WTC11 (cell line): ENCODE data around the gene SELENOV. TPM values are rescaled to one million over a fixed set of nuclear protein-coding genes. Genes with fewer than 3 reads are reported as not detected.

Experiments
- ATAC-seq: fragments of 200-7000 bp; cut with Tn5 transposase; 2 replicates; pipeline ENCODE4 v1.10.0; 2021; ENCODE audit warnings: mild to moderate bottlenecking, moderate library complexity
- CTCF ChIA-PET: fragments of 300-600 bp; sonication (Branson Sonifier 250); formaldehyde crosslinking; loops from one replicate; lab custom pipeline; 2021; ENCODE audit warnings: antibody characterized with exemption; lab: Charles Lee
- POLR2A ChIA-PET: fragments of 350-600 bp; sonication (Branson Sonifier 250); formaldehyde crosslinking; loops from one replicate; lab custom pipeline; 2021; ENCODE audit warnings: antibody characterized with exemption; lab: Charles Lee
- DNase-seq: peaks from one replicate; pipeline ENCODE4 v3.0.0; 2021; ENCODE audit warnings: low spot score
- H3K27ac Mint-ChIP-seq: 2 replicates; pipeline ENCODE4 v1.8.0; 2021; ENCODE audit warnings: mixed read lengths
- H3K27me3 Mint-ChIP-seq: 2 replicates; pipeline ENCODE4 v1.8.0; 2021; ENCODE audit warnings: low read depth, mild to moderate bottlenecking, moderate library complexity, mixed read lengths
- H3K36me3 Mint-ChIP-seq: 2 replicates; pipeline ENCODE4 v1.8.0; 2021; ENCODE audit warnings: mixed read lengths
- H3K4me1 Mint-ChIP-seq: 2 replicates; pipeline ENCODE4 v1.8.0; 2022; ENCODE audit warnings: mixed read lengths
- H3K4me3 Mint-ChIP-seq: 2 replicates; pipeline ENCODE4 v1.8.0; 2021; ENCODE audit warnings: mild to moderate bottlenecking, moderate library complexity, mixed read lengths
- H3K9me3 Mint-ChIP-seq: 2 replicates; pipeline ENCODE4 v1.8.0; 2021; ENCODE audit warnings: mixed read lengths
- AFF4 ChIP-seq: sonication (generic); formaldehyde crosslinking; IDR thresholded peaks from 2 replicates; pipeline ENCODE4 v1.8.1; 2023; ENCODE audit warnings: mild to moderate bottlenecking, missing genetic modification reagents, borderline replicate concordance
- ATF2 ChIP-seq: sonication (generic); formaldehyde crosslinking; IDR thresholded peaks from 2 replicates; pipeline ENCODE4 v1.8.1; 2022; ENCODE audit warnings: low read depth, missing genetic modification reagents, borderline replicate concordance
- E2F1 ChIP-seq: sonication (generic); formaldehyde crosslinking; IDR thresholded peaks from 2 replicates; pipeline ENCODE4 v1.8.0; 2022; ENCODE audit warnings: mild to moderate bottlenecking, missing genetic modification reagents
- EMX1 ChIP-seq: fragments of 250-450 bp; sonication (Bioruptor Pico); IDR thresholded peaks from 2 replicates; pipeline ENCODE4 v1.8.0; 2021; ENCODE audit warnings: mild to moderate bottlenecking
- ERG ChIP-seq: fragments of 250-450 bp; sonication (Bioruptor Pico); IDR thresholded peaks from 2 replicates; pipeline ENCODE4 v1.8.0; 2021; ENCODE audit warnings: mild to moderate bottlenecking
- FOXP4 ChIP-seq: sonication (generic); formaldehyde crosslinking; IDR thresholded peaks from 2 replicates; pipeline ENCODE4 v1.8.0; 2022; ENCODE audit warnings: mild to moderate bottlenecking, missing genetic modification reagents
- GABPB1 ChIP-seq: sonication (generic); formaldehyde crosslinking; IDR thresholded peaks from 2 replicates; pipeline ENCODE4 v1.8.1; 2023; ENCODE audit warnings: mild to moderate bottlenecking, missing genetic modification reagents
- IRF2 ChIP-seq: sonication (generic); formaldehyde crosslinking; IDR thresholded peaks from 2 replicates; pipeline ENCODE4 v1.8.0; 2022; ENCODE audit warnings: low read depth, missing genetic modification reagents, borderline replicate concordance
- MAX ChIP-seq: sonication (generic); formaldehyde crosslinking; IDR thresholded peaks from 2 replicates; pipeline ENCODE4 v1.8.0; 2022; ENCODE audit warnings: mild to moderate bottlenecking, missing genetic modification reagents
- MLX ChIP-seq: sonication (generic); formaldehyde crosslinking; IDR thresholded peaks from 2 replicates; pipeline ENCODE4 v1.8.1; 2023; ENCODE audit warnings: mild to moderate bottlenecking, missing genetic modification reagents, moderate library complexity
- MYBL2 ChIP-seq: sonication (generic); formaldehyde crosslinking; IDR thresholded peaks from 2 replicates; pipeline ENCODE4 v1.8.1; 2023; ENCODE audit warnings: mild to moderate bottlenecking, moderate library complexity, missing genetic modification reagents
- NFYB ChIP-seq: sonication (generic); formaldehyde crosslinking; conservative IDR thresholded peaks from 2 replicates; pipeline ENCODE4 v1.8.0; 2022; ENCODE audit warnings: low read depth, missing genetic modification reagents
- NR3C1 ChIP-seq: sonication (generic); formaldehyde crosslinking; conservative IDR thresholded peaks from 2 replicates; pipeline ENCODE4 v1.8.1; 2023; ENCODE audit warnings: low read depth, mild to moderate bottlenecking, missing genetic modification reagents
- OVOL2 ChIP-seq: fragments of 250-450 bp; sonication (Bioruptor Pico); IDR thresholded peaks from 2 replicates; pipeline ENCODE4 v1.9.0; 2021; ENCODE audit warnings: mild to moderate bottlenecking, borderline replicate concordance
- PRRX2 ChIP-seq: fragments of 250-450 bp; sonication (Bioruptor Pico); IDR thresholded peaks from 2 replicates; pipeline ENCODE4 v1.8.0; 2021; ENCODE audit warnings: mild to moderate bottlenecking
- TCF7 ChIP-seq: sonication (generic); formaldehyde crosslinking; IDR thresholded peaks from 2 replicates; pipeline ENCODE4 v1.8.0; 2022; ENCODE audit warnings: mild to moderate bottlenecking, low read depth, missing genetic modification reagents, moderate library complexity
- ZBTB43 ChIP-seq: sonication (generic); formaldehyde crosslinking; IDR thresholded peaks from 2 replicates; pipeline ENCODE4 v1.8.1; 2023; ENCODE audit warnings: mild to moderate bottlenecking, missing genetic modification reagents
- ZNF219 ChIP-seq: sonication (generic); formaldehyde crosslinking; IDR thresholded peaks from 2 replicates; pipeline ENCODE4 v1.8.0; 2023; ENCODE audit warnings: missing genetic modification reagents, mild to moderate bottlenecking, borderline replicate concordance
- ZNF263 ChIP-seq: sonication (generic); formaldehyde crosslinking; IDR thresholded peaks from 2 replicates; pipeline ENCODE4 v1.8.1; 2022; ENCODE audit warnings: low read depth, mild to moderate bottlenecking, moderate library complexity, missing genetic modification reagents
- total RNA-seq: library from RNA; stranded (reverse); gene quantifications from 3 replicates; pipeline ENCODE4 v1.2.3, GENCODE V29; 2021

The SELENOV gene
- total RNA-seq, 1 experiment from 2014 or later: 12.6 TPM

- TF ChIP-seq ZNF219 (no peak), PRRX2 (CRISPR knock-in tag) (no peak), ZNF263 (CRISPR knock-in tag) (no peak), MLX (CRISPR knock-in tag) (0 out of 2 replicates have a peak, but pooled peaks have one; percentile 58)
Measured at GRCh38 chr19:39480337-39481228, 34.4 kb upstream of the SELENOV start, which contains the start of gene TIMM50 (continued).

- H3K27ac Mint-ChIP-seq: peak overlapping the region; percentile 87
- ATAC-seq: no peak
- peaks cover 18% of the 10 kb centered on the region for H3K4me1 Mint-ChIP-seq
- H3K36me3 Mint-ChIP-seq: peaks cover 24% of the 10 kb centered on the region
- CTCF ChIA-PET: interaction anchor here (1.0 to 1.5 kb wide), 10 partner anchors 17 to 83 kb away, joined by 3 to 20 read pairs (median 4); partner anchors contain the start of genes DLL3, EID2B and RPS16
- POLR2A ChIA-PET: interaction anchor here (0.6 to 1.2 kb wide), 7 partner anchors 17 to 90 kb away, joined by 3 to 7 read pairs (median 5); partner anchors contain the start of genes DLL3, MED29, PAF1 and RPS16
- no peak for DNase-seq
- TF ChIP-seq FOXP4 (no peak), EMX1 (no peak), TCF7 (CRISPR knock-in tag) (no peak), NFYB (CRISPR knock-in tag) (no peak), E2F1 (CRISPR knock-in tag) (no peak), AFF4 (CRISPR knock-in tag) (no peak), GABPB1 (CRISPR knock-in tag) (no peak), ATF2 (no peak)
- no peaks in the 10 kb centered on the region for H3K9me3 Mint-ChIP-seq
- peak overlapping the region; percentile 91 for H3K4me3 Mint-ChIP-seq
- no peaks in the 10 kb centered on the region for H3K27me3 Mint-ChIP-seq
Measured at GRCh38 chr19:39481229-39481545, 33.8 kb upstream of the SELENOV start.

- Mint-ChIP-seq H3K27ac (peak overlapping the region; percentile 87), H3K9me3 (no peaks in the 10 kb centered on the region), H3K4me1 (peaks cover 18% of the 10 kb centered on the region), H3K36me3 (peaks cover 25% of the 10 kb centered on the region), H3K27me3 (no peaks in the 10 kb centered on the region), H3K4me3 (peak overlapping the region; percentile 91)
- DNase-seq (no peak), ATAC-seq (no peak)
- CTCF ChIA-PET: interaction anchor here (1.0 to 1.5 kb wide), 4 partner anchors 7 to 59 kb away, joined by 4 to 6 read pairs (median 4); partner anchors contain the start of gene EID2B
- POLR2A ChIA-PET: interaction anchor here (1.0 kb wide), 1 partner anchor 36 kb away, joined by 3 read pairs; the partner anchor contains the start of gene SUPT5H
- TF ChIP-seq NR3C1 (no peak), MYBL2 (no peak), ZBTB43 (CRISPR knock-in tag) (no peak), MAX (CRISPR knock-in tag) (no peak), GABPB1 (CRISPR knock-in tag) (no peak), IRF2 (CRISPR knock-in tag) (no peak), OVOL2 (CRISPR knock-in tag) (no peak), ERG (CRISPR knock-in tag) (no peak), ZNF219 (no peak), PRRX2 (CRISPR knock-in tag) (no peak)
Measured at GRCh38 chr19:39481676-39482075, 33.3 kb upstream of the SELENOV start.
